ENCODE measurements around the gene PSIP1. TPM values are rescaled to one million over a fixed set of nuclear protein-coding genes. Genes with fewer than 3 reads are reported as not detected.
"Not testable (repeated sequence)": the region's sequence is repeated elsewhere in the genome, so short reads cannot be mapped to it uniquely, and the experiment has no call there.

The PSIP1 gene
- total RNA-seq = 100 to 1,000 TPM; 109 to 121 TPM

- no peaks in the 10 kb centered on the region for H3K9me3 Mint-ChIP-seq
- H3K4me1 Mint-ChIP-seq = peaks cover 42% of the 10 kb centered on the region
- peak within 1 kb of the TSS; percentile 100 for H3K27ac Mint-ChIP-seq
- peak; percentile 86 for DNase-seq
- H3K27me3 Mint-ChIP-seq = peaks cover 4% of the 10 kb centered on the region
- H3K36me3 Mint-ChIP-seq = peaks cover 33% of the 10 kb centered on the region
- peak within 1 kb of the TSS; percentile 92 for H3K4me3 Mint-ChIP-seq
Observed at GRCh38 chr9:15510789-15511575, at the start of gene PSIP1. Gene PSIP1, minus strand, starts transcription at chr9:15510970. Its CDS starts 782 bp downstream, at chr9:15510188.

- Mint-ChIP-seq H3K4me3 (peak overlapping the region; percentile 86), H3K36me3 (no peaks in the 10 kb centered on the region), H3K27ac (peak overlapping the region; percentile 87), H3K9me3 (no peaks in the 10 kb centered on the region), H3K4me1 (peaks cover 12% of the 10 kb centered on the region), H3K27me3 (peaks cover 4% of the 10 kb centered on the region)
- no peak for DNase-seq
Observed at GRCh38 chr9:15553528-15553898, 42.7 kb upstream of the PSIP1 start.

- Mint-ChIP-seq H3K4me1 (peaks cover 12% of the 10 kb centered on the region), H3K27ac (peak within 1 kb of the TSS; percentile 87), H3K4me3 (peak within 1 kb of the TSS; percentile 86), H3K27me3 (peaks cover 4% of the 10 kb centered on the region), H3K9me3 (no peaks in the 10 kb centered on the region), H3K36me3 (no peaks in the 10 kb centered on the region)
- peak; percentile 91 for DNase-seq
Observed at GRCh38 chr9:15552636-15553527, 42.1 kb upstream of the PSIP1 start, which contains the start of gene CCDC171. Gene CCDC171, plus strand, starts transcription at chr9:15553043. Its CDS starts 11,046 bp downstream, at chr9:15564089.

GRCh38 chr9:15549611-15550010 lies 38.8 kb upstream of the PSIP1 start:
- Mint-ChIP-seq H3K4me1 (peaks cover 12% of the 10 kb centered on the region), H3K36me3 (no peaks in the 10 kb centered on the region), H3K27me3 (peaks cover 4% of the 10 kb centered on the region), H3K4me3 (no peak overlapping the region), H3K9me3 (no peaks in the 10 kb centered on the region), H3K27ac (no peak overlapping the region)
- no peak for DNase-seq

GRCh38 chr9:15543047-15543813 lies 32.5 kb upstream of the PSIP1 start:
- no peaks in the 10 kb centered on the region for H3K4me1 Mint-ChIP-seq
- no peaks in the 10 kb centered on the region for H3K27me3 Mint-ChIP-seq
- H3K36me3 Mint-ChIP-seq = no peaks in the 10 kb centered on the region
- no peak for DNase-seq
- H3K27ac Mint-ChIP-seq = no peak overlapping the region
- no peak overlapping the region for H3K4me3 Mint-ChIP-seq
- H3K9me3 Mint-ChIP-seq = no peaks in the 10 kb centered on the region

GRCh38 chr9:15542624-15543023 lies 31.9 kb upstream of the PSIP1 start:
- Mint-ChIP-seq H3K27ac (no peak overlapping the region), H3K4me3 (no peak overlapping the region), H3K27me3 (no peaks in the 10 kb centered on the region)

GRCh38 chr9:15541872-15542271 lies 31.1 kb upstream of the PSIP1 start:
- Mint-ChIP-seq H3K27me3 (no peaks in the 10 kb centered on the region), H3K4me3 (no peak overlapping the region), H3K27ac (no peak overlapping the region), H3K36me3 (no peaks in the 10 kb centered on the region), H3K4me1 (no peaks in the 10 kb centered on the region), H3K9me3 (no peaks in the 10 kb centered on the region)
- DNase-seq = no peak

More at GRCh38 chr9:15542624-15543023, 31.9 kb upstream of the PSIP1 start:
- no peak for DNase-seq
- no peaks in the 10 kb centered on the region for H3K4me1 Mint-ChIP-seq
- no peaks in the 10 kb centered on the region for H3K9me3 Mint-ChIP-seq
- H3K36me3 Mint-ChIP-seq = no peaks in the 10 kb centered on the region

GRCh38 chr9:15531380-15531779 lies 20.6 kb upstream of the PSIP1 start:
- Mint-ChIP-seq H3K9me3 (no peaks in the 10 kb centered on the region), H3K4me3 (no peak overlapping the region), H3K27me3 (no peaks in the 10 kb centered on the region), H3K4me1 (peaks cover 12% of the 10 kb centered on the region), H3K27ac (no peak overlapping the region), H3K36me3 (no peaks in the 10 kb centered on the region)
- DNase-seq = no peak

GRCh38 chr9:15529566-15530324 lies 19.0 kb upstream of the PSIP1 start:
- H3K4me1 Mint-ChIP-seq = peaks cover 12% of the 10 kb centered on the region
- no peaks in the 10 kb centered on the region for H3K27me3 Mint-ChIP-seq

GRCh38 chr9:15527035-15527434 lies 16.3 kb upstream of the PSIP1 start:
- not testable (repeated sequence) for H3K36me3 Mint-ChIP-seq, H3K27ac Mint-ChIP-seq, H3K27me3 Mint-ChIP-seq, DNase-seq, H3K9me3 Mint-ChIP-seq, H3K4me3 Mint-ChIP-seq
- peaks cover 13% of the 10 kb centered on the region for H3K4me1 Mint-ChIP-seq

More at GRCh38 chr9:15529566-15530324, 19.0 kb upstream of the PSIP1 start:
- H3K36me3 Mint-ChIP-seq = no peaks in the 10 kb centered on the region
- no peak overlapping the region for H3K27ac Mint-ChIP-seq
- no peak overlapping the region for H3K4me3 Mint-ChIP-seq
- no peak for DNase-seq
- H3K9me3 Mint-ChIP-seq = no peaks in the 10 kb centered on the region

- peaks cover 10% of the 10 kb centered on the region for H3K4me1 Mint-ChIP-seq
- DNase-seq = no peak
- H3K36me3 Mint-ChIP-seq = no peaks in the 10 kb centered on the region
- no peaks in the 10 kb centered on the region for H3K9me3 Mint-ChIP-seq
- no peaks in the 10 kb centered on the region for H3K27me3 Mint-ChIP-seq
- H3K27ac Mint-ChIP-seq = no peak overlapping the region
- no peak overlapping the region for H3K4me3 Mint-ChIP-seq
Observed at GRCh38 chr9:15525958-15526357, 15.2 kb upstream of the PSIP1 start.

GRCh38 chr9:15524845-15525455 lies 14.2 kb upstream of the PSIP1 start:
- H3K27ac Mint-ChIP-seq = no peak overlapping the region
- DNase-seq = no peak
- H3K27me3 Mint-ChIP-seq = no peaks in the 10 kb centered on the region
- no peaks in the 10 kb centered on the region for H3K36me3 Mint-ChIP-seq
- peaks cover 8% of the 10 kb centered on the region for H3K4me1 Mint-ChIP-seq
- no peak overlapping the region for H3K4me3 Mint-ChIP-seq
- H3K9me3 Mint-ChIP-seq = no peaks in the 10 kb centered on the region

- Mint-ChIP-seq H3K27ac (no peak overlapping the region), H3K36me3 (no peaks in the 10 kb centered on the region), H3K4me3 (no peak overlapping the region), H3K9me3 (no peaks in the 10 kb centered on the region), H3K27me3 (no peaks in the 10 kb centered on the region), H3K4me1 (peaks cover 4% of the 10 kb centered on the region)
- no peak for DNase-seq
Observed at GRCh38 chr9:15522130-15522755, 11.5 kb upstream of the PSIP1 start.

All from activated naive CD8-positive, alpha-beta T cell treated with anti-CD3 and anti-CD28 coated beads for 36 hours (primary cell).